IMR-90 (cell line): ENCODE data around the gene PPP1R2. TPM values are rescaled to one million over a fixed set of nuclear protein-coding genes. Genes with fewer than 3 reads are reported as not detected.

Source experiments
- ATAC-seq: fragments of 200-7000 bp; cut with Tn5 transposase; 2 replicates; pipeline ENCODE4 v1.9.1; 2020; ENCODE audit warnings: low read depth, mild to moderate bottlenecking, moderate library complexity
- BruUV-seq: library from RNA; stranded (reverse); fragments of 400-500 nt; replicated peaks from 2 replicates; lab custom pipeline; 2021; lab: Mats Ljungman, UMichigan
- CTCF ChIA-PET: fragments of 300-600 bp; formaldehyde crosslinking; extraction: SDS; loops from one replicate; lab custom pipeline; 2021; ENCODE audit warnings: antibody characterized with exemption; lab: Yijun Ruan, JAX
- POLR2A ChIA-PET: fragments of 300-600 bp; sonication (Branson Sonifier 250); formaldehyde crosslinking; loops from one replicate; lab custom pipeline; 2022; ENCODE audit warnings: antibody characterized with exemption; ENCODE audit not compliant: unreplicated experiment; lab: Charles Lee
- DNase-seq: peaks from one replicate; pipeline ENCODE4 v3.0.0; 2013
- H2AFZ ChIP-seq: replicated peaks from 2 replicates; pipeline ENCODE3; 2013; ENCODE audit warnings: low read length, mild to moderate bottlenecking; ENCODE audit not compliant: poor library complexity
- H2AK5ac ChIP-seq: 2 replicates; pipeline ENCODE4 v1.6.1; 2013; ENCODE audit warnings: low read depth, low read length, inconsistent platforms
- H2AK9ac ChIP-seq: replicated peaks from 2 replicates; pipeline ENCODE3; 2013; ENCODE audit warnings: mild to moderate bottlenecking, low read depth, low read length, moderate library complexity; ENCODE audit not compliant: poor library complexity
- H2BK120ac ChIP-seq: 2 replicates; pipeline ENCODE4 v1.6.1; 2013; ENCODE audit warnings: low read depth, low read length, inconsistent platforms
- H2BK15ac ChIP-seq: 3 replicates; pipeline ENCODE4 v1.6.1; 2013; ENCODE audit warnings: low read depth, low read length, inconsistent platforms
- H2BK20ac ChIP-seq: 2 replicates; pipeline ENCODE4 v1.6.1; 2013; ENCODE audit warnings: low read depth, mild to moderate bottlenecking, inconsistent platforms, low read length, moderate library complexity
- H2BK5ac ChIP-seq: 2 replicates; pipeline ENCODE4 v1.6.1; 2013; ENCODE audit warnings: mild to moderate bottlenecking, low read depth, low read length, inconsistent platforms; ENCODE audit not compliant: poor library complexity, severe bottlenecking
- H3K14ac ChIP-seq: replicated peaks from 2 replicates; pipeline ENCODE4 v1.6.1; 2013; ENCODE audit warnings: low read depth, low read length, inconsistent platforms
- H3K18ac ChIP-seq: 2 replicates; pipeline ENCODE4 v1.6.1; 2013; ENCODE audit warnings: low read depth, low read length, control low read depth
- H3K23ac ChIP-seq: 2 replicates; pipeline ENCODE4 v1.6.1; 2013; ENCODE audit warnings: low read depth, low read length, inconsistent platforms
- H3K27ac ChIP-seq: 2 replicates; pipeline ENCODE4 v1.5.1; 2013; ENCODE audit warnings: mild to moderate bottlenecking, control low read depth, low read length; ENCODE audit not compliant: insufficient read depth
- H3K27me3 ChIP-seq: 2 replicates; pipeline ENCODE4 v1.6.1; 2013; ENCODE audit warnings: low read length; ENCODE audit not compliant: control insufficient read depth, insufficient read depth
- H3K36me3 ChIP-seq: 2 replicates; pipeline ENCODE4 v1.6.1; 2013; ENCODE audit warnings: low read length, mixed read lengths; ENCODE audit not compliant: control insufficient read depth, insufficient read depth
- H3K4ac ChIP-seq: 2 replicates; pipeline ENCODE4 v1.6.1; 2013; ENCODE audit warnings: low read depth, low read length, inconsistent platforms
- H3K4me1 ChIP-seq: 2 replicates; pipeline ENCODE4 v1.6.1; 2013; ENCODE audit warnings: low read length, mixed read lengths; ENCODE audit not compliant: control insufficient read depth, insufficient read depth
- H3K4me2 ChIP-seq: 2 replicates; pipeline ENCODE4 v1.6.1; 2013; ENCODE audit warnings: low read depth, mild to moderate bottlenecking, control low read depth, low read length, moderate library complexity
- H3K4me3 ChIP-seq: 2 replicates; pipeline ENCODE4 v1.5.1; 2013; ENCODE audit warnings: low read depth, mild to moderate bottlenecking, control low read depth, low read length, moderate library complexity; ENCODE audit not compliant: insufficient read depth
- H3K56ac ChIP-seq: 2 replicates; pipeline ENCODE4 v1.6.1; 2013; ENCODE audit warnings: low read length, inconsistent platforms; ENCODE audit not compliant: insufficient read depth; ENCODE audit errors: extremely low read depth
- H3K79me1 ChIP-seq, 2 experiments: 2 replicates each; pipeline ENCODE4 v1.6.1; 2013; ENCODE audit warnings: low read length in 2 of 2, inconsistent platforms in 1 of 2, low read depth in 1 of 2
- H3K9ac ChIP-seq: 2 replicates; pipeline ENCODE4 v1.6.1; 2013; ENCODE audit warnings: low read depth, low read length, control low read depth
- H3K9me1 ChIP-seq: 2 replicates; pipeline ENCODE4 v1.6.1; 2013; ENCODE audit warnings: low read length, inconsistent platforms; ENCODE audit not compliant: insufficient read depth
- H3K9me3 ChIP-seq: 2 replicates; pipeline ENCODE4 v1.6.1; 2013; ENCODE audit warnings: low read length; ENCODE audit not compliant: control insufficient read depth, insufficient read depth
- H4K20me1 ChIP-seq: 2 replicates; pipeline ENCODE4 v1.6.1; 2013; ENCODE audit warnings: low read length, inconsistent platforms; ENCODE audit not compliant: insufficient read depth
- H4K5ac ChIP-seq: 2 replicates; pipeline ENCODE4 v1.6.1; 2013; ENCODE audit warnings: mild to moderate bottlenecking, low read depth, low read length, control low read depth
- H4K8ac ChIP-seq, 2 experiments: 2 replicates each; pipeline ENCODE4 v1.6.1; 2013; ENCODE audit warnings: low read depth in 2 of 2, low read length in 2 of 2, control low read depth in 1 of 2, inconsistent platforms in 1 of 2
- H4K91ac ChIP-seq: 2 replicates; pipeline ENCODE4 v1.6.1; 2013; ENCODE audit warnings: low read depth, low read length, inconsistent platforms; ENCODE audit not compliant: insufficient read depth
- CTCF ChIP-seq: conservative IDR thresholded peaks from 2 replicates; pipeline ENCODE4 v1.5.1; 2012; ENCODE audit warnings: mild to moderate bottlenecking, low read depth, low read length, improper control_type of control experiment
- FOS ChIP-seq: fragments of 150-350 bp; IDR thresholded peaks from 2 replicates; pipeline ENCODE4 v1.6.1; 2016; ENCODE audit warnings: low read depth, low read length
- MXI1 ChIP-seq: IDR thresholded peaks from 2 replicates; pipeline ENCODE4 v1.6.1; 2012; ENCODE audit warnings: low read depth, mild to moderate bottlenecking, low read length, moderate library complexity, borderline replicate concordance
- NFE2L2 ChIP-seq: fragments of 150-350 bp; IDR thresholded peaks from 2 replicates; pipeline ENCODE4 v1.6.1; 2016; ENCODE audit warnings: low read depth, mild to moderate bottlenecking, low read length
- POLR2A ChIP-seq: IDR thresholded peaks from 2 replicates; pipeline ENCODE4 v1.6.1; 2012; ENCODE audit warnings: mild to moderate bottlenecking, low read depth, low read length
- RCOR1 ChIP-seq: IDR thresholded peaks from 2 replicates; pipeline ENCODE4 v1.6.1; 2012; ENCODE audit warnings: mild to moderate bottlenecking, low read length, improper control_type of control experiment; ENCODE audit not compliant: insufficient replicate concordance
- USF2 ChIP-seq: fragments of 150-350 bp; IDR thresholded peaks from 2 replicates; pipeline ENCODE4 v1.6.1; 2017; ENCODE audit warnings: mild to moderate bottlenecking, antibody characterized with exemption, low read length, low read depth
- WGBS, 2 experiments: methylation state at CpG; one replicate each; pipeline versions ENCODE4 v1.1.5 to v1.1.7; 2013; ENCODE audit warnings: missing lambda C conversion rate in 2 of 2; ENCODE audit not compliant: insufficient read length in 1 of 2; ENCODE audit errors: extremely low coverage in 2 of 2; 5-methylcytosine and 5-hydroxymethylcytosine counted together
- dilution Hi-C: fragments of 300-500 bp; cut with HindIII; formaldehyde crosslinking; loops from one replicate; pipeline ENCODE4 v1.14.3; 2018; ENCODE audit warnings: low sequenced_read_pairs; ENCODE audit not compliant: unreplicated experiment
- in situ Hi-C: fragments of 300-500 bp; cut with MboI; formaldehyde crosslinking; loops from 3 replicates; pipeline ENCODE4 v1.14.3; 2019; ENCODE audit warnings: low sequenced_read_pairs, inconsistent platforms, mixed read lengths
- intact Hi-C: fragments of 100-400 bp; cut with micrococcal nuclease; formaldehyde crosslinking; loops from 2 replicates; pipeline ENCODE4 v1.10.0; 2022
- polyA plus RNA-seq, 3 experiments: library from polyadenylated mRNA; depleted of rRNA; stranded (reverse); fragments of >200 nt; gene quantifications; 2 replicates each; pipeline ENCODE4 v1.2.3, GENCODE V29; 2012; ENCODE audit warnings: low replicate concordance in 1 of 3
- total RNA-seq: library from RNA; depleted of rRNA; stranded (reverse); fragments of >200 nt; gene quantifications from 2 replicates; pipeline ENCODE4 v1.2.3, GENCODE V29; 2012

PPP1R2 gene
- total and polyA plus RNA-seq, 2 of the 4 experiments (the other 2 are of a cell fraction) = 9.2 to 36.0 TPM

- in situ Hi-C loops = no loop called here
Measured at GRCh38 chr3:195565716-195566115, 22.6 kb upstream of the PPP1R2 start.

More at GRCh38 chr3:195565716-195566115, 22.6 kb upstream of the PPP1R2 start:
- WGBS, 2 experiments = 20% methylated on average over 1 of the region's 7 CpGs; no CpG with 5 or more reads in 1 of the 2 experiments
- Histone ChIP-seq H4K91ac (no peak overlapping the region), H3K4me2 (no peak overlapping the region), H3K9me3 (peaks cover 5% of the 10 kb centered on the region; the same call in 1 of the 2 replicates), H2BK20ac (no peak overlapping the region), H3K79me1 (no peaks in the 10 kb centered on the region), H3K4me3 (no peak overlapping the region), H3K4ac (no peak overlapping the region), H3K56ac (no peak overlapping the region), H2BK120ac (no peak overlapping the region), H2AFZ (no peak overlapping the region), H3K9ac (no peak overlapping the region), H4K20me1 (no peaks in the 10 kb centered on the region), H2AK5ac (no peak overlapping the region), H3K27ac (no peak overlapping the region), H3K36me3 (no peaks in the 10 kb centered on the region), H4K5ac (no peak overlapping the region), H2BK5ac (no peak overlapping the region), H3K23ac (no peak overlapping the region), H3K18ac (no peak overlapping the region), H2BK15ac (no peak overlapping the region), H3K9me1 (no peaks in the 10 kb centered on the region), H3K27me3 (peaks cover 31% of the 10 kb centered on the region), H3K4me1 (no peaks in the 10 kb centered on the region), H4K8ac (no peak overlapping the region), H3K14ac (no peak overlapping the region), H2AK9ac (no peak overlapping the region)
- ATAC-seq (no peak), DNase-seq (no peak)
- dilution Hi-C loops = no loop called here
- BruUV-seq = no TSS peak
- TF ChIP-seq MXI1 (no peak), NFE2L2 (no peak), USF2 (no peak), POLR2A (no peak), CTCF (no peak), RCOR1 (no peak), FOS (no peak)
- ChIA-PET CTCF (no interaction called here), POLR2A (no interaction called here)
- intact Hi-C loops = no loop called here
